Heart right ventricle (tissue), 16 donors: ENCODE results near the gene NRAS. TPM values are rescaled to one million over a fixed set of nuclear protein-coding genes. Genes with fewer than 3 reads are reported as not detected.

ENCODE experiments used
- ATAC-seq, 8 donors: fragments of 200-7000 bp; cut with Tn5 transposase; one replicate each; pipeline ENCODE4 v1.9.1; 2020; ENCODE audit warnings: mild to moderate bottlenecking in 8 of 8, moderate library complexity in 8 of 8, moderate number of reproducible peaks in 1 of 8
- DNase-seq, 2 donors: peaks; one replicate each; pipeline ENCODE4 v3.0.0-alpha.2; 2020
- H3K27ac ChIP-seq, 10 donors: fragments of 200-600 bp; sonication (generic) in 2 of 10; one replicate each; pipeline versions ENCODE4 v1.5.0 to v1.8.0; 2020 to 2022; ENCODE audit warnings: mild to moderate bottlenecking in 3 of 10
- H3K27me3 ChIP-seq, 7 donors: fragments of 200-600 bp; one replicate each; pipeline ENCODE4 v1.8.0; 2021 to 2022; ENCODE audit warnings: mild to moderate bottlenecking in 2 of 7
- H3K36me3 ChIP-seq, 9 donors: fragments of 200-600 bp; sonication (generic) in 1 of 9; one replicate each; pipeline versions ENCODE4 v1.5.0 to v1.8.0; 2020 to 2022; ENCODE audit warnings: mild to moderate bottlenecking in 2 of 9
- H3K4me1 ChIP-seq, 9 donors: fragments of 200-600 bp; sonication (generic) in 1 of 9; one replicate each; pipeline versions ENCODE4 v1.5.0 to v1.8.0; 2020 to 2022; ENCODE audit warnings: mild to moderate bottlenecking in 4 of 9
- H3K4me3 ChIP-seq, 10 donors: fragments of 200-600 bp; sonication (generic) in 2 of 10; one replicate each; pipeline versions ENCODE4 v1.5.0 to v1.8.0; 2020 to 2022; ENCODE audit warnings: mild to moderate bottlenecking in 7 of 10, moderate library complexity in 2 of 10
- H3K9me3 ChIP-seq, 11 donors: fragments of 200-600 bp in 10 of 11; sonication (generic) in 2 of 11; one replicate each; pipeline versions ENCODE4 v1.5.0 to v1.8.0; 2013 to 2022; ENCODE audit warnings: mild to moderate bottlenecking in 2 of 11, control low read depth in 1 of 11, moderate library complexity in 1 of 11
- CTCF ChIP-seq, 9 donors: fragments of 200-600 bp; sonication (generic) in 2 of 9; IDR thresholded peaks; one replicate each; pipeline versions ENCODE4 v1.5.0 to v1.8.0; 2021 to 2022; ENCODE audit warnings: antibody characterized with exemption in 9 of 9, mild to moderate bottlenecking in 5 of 9, moderate library complexity in 1 of 9
- WGBS, 2 donors: extraction: QIAGEN DNeasy Blood & Tissue Kit; methylation state at CpG; one replicate each; pipeline ENCODE4 v1.1.7; 2013; ENCODE audit warnings: inconsistent platforms in 1 of 2; 5-methylcytosine and 5-hydroxymethylcytosine counted together
- intact Hi-C, 10 donors: fragments of 100-400 bp; cut with DNase I; formaldehyde crosslinking; loops; one replicate each; pipeline versions ENCODE4 v1.11.1 to v1.14.2; 2022
- polyA plus RNA-seq, 2 donors: library from polyadenylated mRNA; stranded (reverse); fragments of 200-250 nt; gene quantifications; one replicate each; pipeline ENCODE4 v1.2.3, GENCODE V29; 2013
- total RNA-seq, 10 donors: library from RNA; stranded (reverse); fragmentation: NEBNext Ultra II Directional in 3 of 10; extraction: Animal tissue kit (Norgen Biotek cat#: 25700) in 3 of 10; gene quantifications; one replicate each; pipeline versions ENCODE4 v1.2.1 to v1.2.4, GENCODE V29; 2021 to 2023
- donor health status: Arrhythmogenic right ventricular cardiomyopathy.
- donor health status: ischemic (EF 13 %, LVEDD 7.1; RV severe dilation, severe dysfunction).
- donor health status: healthy with polysubstance abuse.
- donor health status: DM: no; HTN: yes; CAD: no.
- donor health status: DM: no; HTN: no; CAD: no.
- donor health status: ischemic (EF 25% LVEDD 6.9; RV normal size, moderate dysfunction).
- donor health status: ischemic (EF 25% LVEDD 5.7; RV mildly dilated, moderate dysfunction).
- donor health status: healthy.
- donor health status: DM: yes; HTN: yes; CAD: no.
- donor health status: Ischemic cardiomyopathy.
- donor health status: ischemic (EF 35%, LVEDD 5.7; RV mildly dilated, moderate dysfunction).
- donor health status: nonischemic (EF 11% LVEDD 7.7; RV severe dilation, severe dysfunction).
- donor health status: DM: yes; HTN: yes; CAD: no.
- donor health status: PGD.
- donor health status: ischemic (EF 29% LVEDD 5.4; RV normal size, mild dysfunction).
- donor health status: nonischemic (EF 23%, LVEDD 6.1; RV moderate dilation, normal function).

The NRAS gene
- total and polyA plus RNA-seq, 12 donors: 6.2 to 17.2 (median 8.6) TPM

- no peaks in the 10 kb centered on the region for H3K9me3 ChIP-seq
- ATAC-seq: peak; percentile 97 to 99 (median 98)
- peak; percentile 95 to 98 for DNase-seq
- no peaks in the 10 kb centered on the region for H3K27me3 ChIP-seq
- peaks cover 3 to 52% (median 45%) of the 10 kb centered on the region in 9 donors for H3K4me1 ChIP-seq
- 0% methylated on average over 50 of the region's 50 CpGs for WGBS, 2 donors
- peak within 1 kb of the TSS; percentile 70 to 97 (median 92) for H3K4me3 ChIP-seq
- peak within 1 kb of the TSS; percentile 92 to 100 (median 98) for H3K27ac ChIP-seq
- peak in 7 of 9 donors; percentile 37 to 64 (median 42) for TF ChIP-seq CTCF (IDR thresholded peaks at IDR 0.05)
- H3K36me3 ChIP-seq: peaks cover 0 to 7% (median 0%) of the 10 kb centered on the region in 9 donors
- intact Hi-C loops: loop anchor here in 5 of 10 donors (2.0 to 5.0 kb wide), 7 partner anchors 40 to 410 kb away; partner anchors contain the start of genes BCAS2 (in 2 of the 5), TRIM33 (in 2 of the 5), DENND2C (in 1 of the 5) and NRAS (in 1 of the 5)
Measured at GRCh38 chr1:114757455-114758255, 41.1 kb upstream of the NRAS start, which contains the start of gene CSDE1. Gene CSDE1, minus strand, starts transcription at chr1:114757984. Its CDS starts 18,094 bp downstream, at chr1:114739890.

DNA sequence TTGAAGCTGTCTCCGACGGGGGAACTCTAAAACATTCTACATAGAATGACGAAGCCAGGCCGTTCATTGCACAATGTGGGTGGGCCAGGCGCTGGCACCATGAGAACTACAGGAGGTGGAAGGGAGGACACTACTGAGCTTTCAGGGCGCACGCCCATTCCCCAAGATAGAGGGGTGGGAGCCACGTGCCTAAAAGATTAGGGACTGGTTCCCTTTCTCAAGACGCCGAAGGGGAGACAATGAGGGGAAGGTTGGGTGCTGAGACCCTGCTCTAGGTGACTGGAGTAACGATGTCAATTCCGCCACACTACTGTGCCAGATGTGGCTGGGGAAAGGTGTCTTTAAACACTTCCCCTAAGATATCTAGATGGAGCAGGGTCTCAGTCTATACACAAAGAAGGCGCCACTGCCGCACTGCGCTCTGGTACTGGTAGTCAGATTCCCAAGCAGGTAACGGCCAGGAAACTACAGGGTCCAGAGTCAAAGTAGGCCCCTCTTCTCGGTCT lies 40.4 kb upstream of the NRAS start:
- WGBS, 2 donors: 1 to 2% methylated on average over 17 of the region's 17 CpGs
- TF ChIP-seq CTCF (IDR thresholded peaks at IDR 0.05): no peak
- peaks cover 3 to 58% (median 51%) of the 10 kb centered on the region in 9 donors for H3K4me1 ChIP-seq
- no peaks in the 10 kb centered on the region for H3K9me3 ChIP-seq
- peaks cover 0 to 7% (median 0%) of the 10 kb centered on the region in 9 donors for H3K36me3 ChIP-seq
- peak overlapping the region; percentile 70 to 97 (median 92) for H3K4me3 ChIP-seq
- DNase-seq (peak in 1 of 2 donors; percentile 23), ATAC-seq (peak in 2 of 8 donors; percentile 12 to 29)
- peak overlapping the region in 9 of 10 donors; percentile 92 to 100 (median 99) for H3K27ac ChIP-seq
- intact Hi-C loops: loop anchor here in 5 of 10 donors (2.0 to 5.0 kb wide), 7 partner anchors 40 to 410 kb away; partner anchors contain the start of genes BCAS2 (in 2 of the 5), TRIM33 (in 2 of the 5), DENND2C (in 1 of the 5) and NRAS (in 1 of the 5)
- H3K27me3 ChIP-seq: no peaks in the 10 kb centered on the region

- 27 to 29% methylated on average over 14 of the region's 14 CpGs for WGBS, 2 donors
- no peak for DNase-seq
- peak overlapping the region; percentile 70 to 97 (median 92) for H3K4me3 ChIP-seq
- peaks cover 0 to 7% (median 0%) of the 10 kb centered on the region in 9 donors for H3K36me3 ChIP-seq
- peaks cover 3 to 66% (median 58%) of the 10 kb centered on the region in 9 donors for H3K4me1 ChIP-seq
- ATAC-seq: no peak
- no peak for TF ChIP-seq CTCF (IDR thresholded peaks at IDR 0.05)
- intact Hi-C loops: loop anchor here in 5 of 10 donors (2.0 to 5.0 kb wide), 7 partner anchors 39 to 409 kb away; partner anchors contain the start of genes BCAS2 (in 2 of the 5), TRIM33 (in 2 of the 5), DENND2C (in 1 of the 5) and NRAS (in 1 of the 5)
- no peaks in the 10 kb centered on the region for H3K27me3 ChIP-seq
- H3K9me3 ChIP-seq: no peaks in the 10 kb centered on the region
- H3K27ac ChIP-seq: peak overlapping the region in 9 of 10 donors; percentile 30 to 100 (median 97)
Measured at GRCh38 chr1:114756009-114756892, 39.7 kb upstream of the NRAS start.
